NCI-H446 treated with DMSO at 0.1 percent for 48 hours (cell line): ENCODE results near the gene CYP4A11.
"Not testable (repeated sequence)": the region's sequence is repeated elsewhere in the genome, so short reads cannot be mapped to it uniquely, and the experiment has no call there.

Source experiments
- DNase-seq: peaks from one replicate; lab custom pipeline; 2025; lab: John Stamatoyannopoulos, UW

The CYP4A11 gene, protein sequence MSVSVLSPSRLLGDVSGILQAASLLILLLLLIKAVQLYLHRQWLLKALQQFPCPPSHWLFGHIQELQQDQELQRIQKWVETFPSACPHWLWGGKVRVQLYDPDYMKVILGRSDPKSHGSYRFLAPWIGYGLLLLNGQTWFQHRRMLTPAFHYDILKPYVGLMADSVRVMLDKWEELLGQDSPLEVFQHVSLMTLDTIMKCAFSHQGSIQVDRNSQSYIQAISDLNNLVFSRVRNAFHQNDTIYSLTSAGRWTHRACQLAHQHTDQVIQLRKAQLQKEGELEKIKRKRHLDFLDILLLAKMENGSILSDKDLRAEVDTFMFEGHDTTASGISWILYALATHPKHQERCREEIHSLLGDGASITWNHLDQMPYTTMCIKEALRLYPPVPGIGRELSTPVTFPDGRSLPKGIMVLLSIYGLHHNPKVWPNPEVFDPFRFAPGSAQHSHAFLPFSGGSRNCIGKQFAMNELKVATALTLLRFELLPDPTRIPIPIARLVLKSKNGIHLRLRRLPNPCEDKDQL

DNA sequence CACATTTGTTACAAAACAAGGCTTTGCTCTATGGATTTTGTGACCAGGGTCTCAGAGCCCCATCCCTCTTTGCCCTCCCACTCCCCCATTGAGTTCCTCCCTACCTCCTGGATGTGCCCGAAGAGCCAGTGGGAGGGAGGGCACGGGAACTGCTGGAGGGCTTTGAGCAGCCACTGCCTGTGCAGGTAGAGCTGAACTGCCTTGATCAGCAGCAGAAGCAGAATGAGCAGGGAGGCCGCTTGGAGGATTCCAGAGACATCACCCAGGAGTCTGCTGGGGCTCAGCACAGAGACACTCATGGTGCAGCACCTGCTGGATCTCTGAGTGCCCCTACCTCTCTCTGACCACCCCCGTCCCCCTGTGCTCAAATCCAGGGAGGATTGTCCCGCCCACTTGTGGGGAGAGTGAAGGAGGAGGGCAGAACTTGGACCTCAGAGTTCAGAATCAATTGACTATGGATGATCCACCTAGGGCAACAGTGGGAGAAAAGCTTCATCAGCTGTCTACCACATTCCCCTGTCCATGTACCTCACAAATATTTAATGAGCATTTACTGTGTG lies at the start of gene CYP4A11:
Gene CYP4A11 (minus strand): TSS at position 342 of the 560 bp plus-strand sequence. CDS start 43 bp downstream, at position 299.
- DNase-seq, result no peak

DNA sequence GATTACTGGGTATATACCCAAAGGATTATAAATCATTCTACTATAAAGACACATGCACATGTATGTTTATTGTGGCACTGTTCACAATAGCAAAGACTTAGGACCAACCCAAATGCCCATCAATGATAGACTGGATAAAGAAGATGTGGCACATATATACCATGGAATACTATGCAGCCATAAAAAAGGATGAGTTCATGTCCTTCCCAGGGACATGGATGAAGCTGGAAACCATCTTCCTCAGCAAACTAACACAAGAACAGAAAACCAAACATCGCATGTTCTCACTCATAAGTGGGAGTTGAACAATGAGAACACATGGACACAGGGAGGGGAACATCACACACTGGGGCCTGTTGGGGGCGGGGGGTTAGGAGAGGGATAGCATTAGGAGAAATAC lies 49.3 kb upstream of the CYP4A11 start:
- DNase-seq, result not testable (repeated sequence)

DNA sequence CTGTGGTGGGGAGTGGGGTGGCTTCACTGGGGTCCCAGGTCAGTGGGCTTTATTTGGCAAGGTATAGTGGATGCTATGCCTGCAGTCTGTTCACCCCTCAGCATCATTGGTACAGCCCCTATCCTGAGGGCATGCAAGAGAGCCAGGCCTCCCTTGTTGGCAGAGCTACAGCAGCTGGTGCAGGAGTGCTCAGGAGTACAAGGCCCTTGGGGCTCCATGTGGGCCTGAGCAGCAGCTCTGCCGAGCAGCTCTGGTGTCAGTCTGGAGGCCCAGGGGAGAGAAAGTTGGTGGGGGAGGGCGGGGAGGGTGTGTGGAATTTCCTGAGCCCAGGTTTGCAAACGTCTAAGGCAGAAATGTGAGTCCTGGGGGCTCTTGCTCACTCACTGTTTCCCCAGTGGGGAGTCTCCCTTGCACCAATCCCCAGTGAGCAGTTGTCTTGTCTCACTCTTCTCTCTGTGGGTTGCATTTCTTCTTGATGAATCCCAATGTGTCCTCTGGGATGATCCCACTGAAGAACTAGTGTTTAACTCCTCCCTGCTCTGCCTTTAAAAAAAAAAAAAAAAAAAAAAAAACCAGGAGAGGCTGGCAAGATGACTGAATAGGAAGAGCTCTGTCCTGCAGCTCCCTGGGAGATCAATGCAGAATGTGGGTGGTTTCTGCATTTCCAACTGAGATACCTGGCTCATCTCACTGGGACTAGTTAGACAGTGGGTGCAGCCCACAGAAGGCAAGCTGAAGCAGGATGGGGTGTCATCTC lies 42.7 kb upstream of the CYP4A11 start:
- DNase-seq, result no peak

DNA sequence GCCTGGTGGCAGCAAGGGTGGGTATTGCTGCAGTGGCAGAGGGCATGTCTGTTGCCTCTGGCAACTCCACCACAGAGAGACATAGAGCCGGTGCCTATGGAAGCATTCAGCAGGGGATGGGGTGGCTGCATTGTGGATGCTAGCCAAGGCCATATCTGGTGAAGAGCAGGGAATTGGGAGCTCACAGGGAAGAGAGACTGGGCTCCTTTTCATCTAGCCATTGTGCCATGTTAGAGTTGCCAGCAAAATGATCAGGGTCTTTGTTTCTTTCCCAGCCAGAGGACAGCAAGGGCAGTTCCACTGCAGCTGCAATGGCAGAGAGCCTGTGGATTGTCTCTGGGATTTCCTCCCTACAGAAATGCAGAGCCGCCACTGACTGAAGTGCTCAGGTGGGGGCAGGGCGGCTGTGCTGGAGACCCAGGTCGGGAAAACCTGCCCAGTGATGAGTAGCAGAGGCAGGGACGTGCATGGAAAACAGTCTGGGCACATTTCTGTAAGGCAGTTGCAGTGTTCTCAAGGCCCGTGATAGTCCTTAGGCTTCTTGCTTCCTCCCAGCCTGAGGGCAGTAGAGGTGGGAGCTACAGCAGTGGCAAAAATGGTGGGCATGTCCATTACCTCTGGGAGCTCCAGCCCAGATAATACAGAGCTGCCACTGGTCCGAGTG lies 42.0 kb upstream of the CYP4A11 start:
- no peak for DNase-seq

DNA sequence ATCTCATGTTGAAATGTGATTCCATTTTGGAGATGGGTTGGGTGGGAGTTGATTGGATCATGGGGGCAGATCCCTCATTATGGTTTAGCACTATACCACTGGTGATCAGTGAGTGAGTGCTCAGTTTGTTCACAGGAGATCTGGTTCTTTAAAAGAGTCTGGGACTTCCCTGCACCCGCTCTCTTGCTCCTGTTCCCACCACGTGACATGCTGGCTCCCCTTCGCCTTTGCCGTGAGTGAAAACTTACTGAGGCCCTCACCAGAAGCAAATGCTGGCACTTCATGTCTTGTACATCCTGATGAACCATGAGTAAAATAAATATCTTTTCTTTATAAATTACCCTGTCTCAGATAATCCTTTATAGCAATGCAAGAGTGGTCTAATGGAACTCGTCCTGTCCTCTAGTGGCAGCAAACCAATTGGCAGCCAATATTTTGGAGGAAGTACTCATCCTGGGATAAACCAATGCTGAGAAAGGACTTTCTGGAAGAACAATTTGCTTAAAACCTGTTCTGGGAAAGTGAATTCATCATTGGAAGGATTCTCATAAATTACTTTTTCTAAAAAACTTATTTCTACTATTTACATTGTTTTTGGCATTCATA lies 27.8 kb upstream of the CYP4A11 start:
- no peak for DNase-seq

DNA sequence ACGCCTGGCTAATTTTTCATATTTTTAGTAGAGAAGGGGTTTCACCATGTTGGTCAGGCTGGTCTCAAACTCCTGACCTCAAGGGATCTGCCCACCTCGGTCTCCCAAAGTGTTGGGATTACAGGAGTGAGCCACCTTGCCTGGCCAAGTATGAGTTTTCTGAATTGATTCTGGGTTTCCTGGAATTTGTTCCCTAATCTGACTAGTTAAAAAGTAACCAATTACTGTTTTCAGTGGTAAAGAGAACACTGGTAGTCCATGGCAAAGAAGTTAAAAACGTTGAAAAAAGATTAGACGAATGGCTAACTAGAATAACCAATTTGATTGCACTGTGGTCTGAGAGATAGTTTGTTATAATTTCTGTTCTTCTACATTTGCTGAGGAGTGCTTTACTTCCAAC lies 21.0 kb upstream of the CYP4A11 start:
- not testable (repeated sequence) for DNase-seq

DNA sequence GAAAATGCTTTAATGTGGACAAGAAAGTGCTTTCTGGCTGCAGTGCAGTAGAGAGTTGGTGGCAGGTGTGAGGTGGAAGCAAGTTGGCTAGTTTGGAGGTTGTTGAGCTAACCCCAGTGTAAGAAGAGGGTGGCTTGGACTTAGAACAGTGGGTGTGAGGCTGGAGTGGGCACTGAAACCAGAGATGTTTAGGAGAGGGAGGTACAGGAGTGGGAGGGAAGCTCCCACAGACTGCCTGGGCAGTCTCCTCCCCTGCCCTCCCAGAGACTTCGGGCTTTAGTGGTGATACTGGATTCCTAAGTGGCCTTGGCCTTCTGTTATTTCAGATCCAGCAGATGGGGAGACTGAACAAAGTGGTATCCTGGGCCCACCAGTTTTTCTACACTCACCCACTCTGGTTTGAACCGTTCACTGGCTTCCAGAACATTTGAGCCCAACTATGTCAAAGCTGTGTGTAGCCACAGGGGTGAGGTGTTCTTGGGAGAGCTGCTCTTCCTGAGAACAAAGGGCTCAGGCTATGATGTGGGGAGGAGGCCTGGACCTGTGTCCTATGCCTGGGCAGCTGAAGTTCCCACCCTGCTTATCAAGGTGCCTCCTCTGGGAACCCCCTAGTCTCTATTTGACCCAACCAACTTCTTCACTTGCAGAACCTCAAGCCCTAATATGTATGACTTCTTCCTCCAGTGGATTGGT lies 19.9 kb upstream of the CYP4A11 start:
- DNase-seq, result no peak

DNA sequence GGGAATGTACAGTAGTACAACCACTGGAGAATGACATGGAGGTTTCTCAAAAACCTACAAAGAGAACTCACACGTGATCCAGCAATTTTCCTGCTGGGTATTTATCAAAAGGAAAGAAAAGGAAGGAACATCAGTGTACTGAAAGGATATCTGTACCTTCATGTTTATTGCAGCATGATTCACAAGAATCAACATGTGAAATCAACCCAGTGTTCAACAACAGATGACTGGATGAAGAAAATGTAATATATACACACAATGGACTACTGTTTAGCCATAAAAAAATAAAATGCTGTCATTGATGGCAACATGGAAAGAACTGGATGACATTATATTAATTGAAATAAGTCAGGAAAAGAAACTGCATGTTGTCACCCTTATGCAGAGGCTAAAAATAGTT lies 19.0 kb upstream of the CYP4A11 start:
- no peak for DNase-seq

DNA sequence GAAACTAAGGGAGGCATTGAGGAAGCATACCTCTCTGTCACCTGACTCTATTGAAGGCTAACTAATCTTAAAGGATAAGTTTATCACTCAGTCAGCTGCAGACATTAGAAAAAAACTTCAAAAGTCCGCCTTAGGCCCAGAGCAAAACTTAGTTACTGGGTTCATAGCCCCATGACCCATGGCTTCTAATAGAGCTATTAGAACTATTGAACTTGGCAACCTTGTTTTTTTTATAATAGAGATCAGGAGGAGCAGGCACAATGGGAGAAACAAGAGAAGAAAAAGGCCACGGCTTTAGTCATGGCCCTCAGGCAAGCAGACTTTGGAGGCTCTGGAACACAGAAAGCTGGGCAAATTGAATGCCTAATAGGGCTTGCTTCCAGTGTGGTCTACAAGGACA lies 13.8 kb upstream of the CYP4A11 start:
- not testable (repeated sequence) for DNase-seq

DNA sequence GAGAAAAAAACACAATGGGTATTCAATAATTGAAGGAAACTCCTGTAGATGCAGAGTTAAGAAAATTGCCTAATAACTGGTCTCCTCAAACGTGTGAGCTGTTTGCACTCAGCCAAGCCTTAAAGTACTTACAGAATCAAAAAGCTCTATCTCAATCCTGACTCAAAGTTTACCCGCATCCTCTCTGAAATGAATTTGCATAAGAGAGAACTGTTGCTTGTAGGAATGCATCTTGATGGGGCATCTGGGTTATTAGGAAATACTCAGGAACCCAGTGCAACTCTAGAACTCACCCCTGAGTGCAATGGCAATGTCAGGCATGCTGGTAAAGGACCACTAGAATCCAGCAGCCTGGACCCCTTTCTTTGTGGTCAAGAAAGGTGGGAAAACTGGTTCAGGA lies 12.6 kb upstream of the CYP4A11 start:
- DNase-seq, result not testable (repeated sequence)

DNA sequence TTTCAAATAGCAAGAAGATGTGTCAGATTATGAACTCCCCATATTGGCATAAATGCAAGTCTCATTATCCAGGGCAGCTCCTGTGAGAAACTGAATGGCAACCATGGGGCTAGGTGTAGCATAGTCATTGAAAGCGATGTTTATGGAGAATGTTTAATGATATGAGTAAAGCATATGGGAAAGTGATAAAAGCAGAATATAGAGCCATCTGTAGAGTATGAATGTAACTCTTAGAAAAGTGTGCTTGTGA lies 8.1 kb upstream of the CYP4A11 start:
- not testable (repeated sequence) for DNase-seq

DNA sequence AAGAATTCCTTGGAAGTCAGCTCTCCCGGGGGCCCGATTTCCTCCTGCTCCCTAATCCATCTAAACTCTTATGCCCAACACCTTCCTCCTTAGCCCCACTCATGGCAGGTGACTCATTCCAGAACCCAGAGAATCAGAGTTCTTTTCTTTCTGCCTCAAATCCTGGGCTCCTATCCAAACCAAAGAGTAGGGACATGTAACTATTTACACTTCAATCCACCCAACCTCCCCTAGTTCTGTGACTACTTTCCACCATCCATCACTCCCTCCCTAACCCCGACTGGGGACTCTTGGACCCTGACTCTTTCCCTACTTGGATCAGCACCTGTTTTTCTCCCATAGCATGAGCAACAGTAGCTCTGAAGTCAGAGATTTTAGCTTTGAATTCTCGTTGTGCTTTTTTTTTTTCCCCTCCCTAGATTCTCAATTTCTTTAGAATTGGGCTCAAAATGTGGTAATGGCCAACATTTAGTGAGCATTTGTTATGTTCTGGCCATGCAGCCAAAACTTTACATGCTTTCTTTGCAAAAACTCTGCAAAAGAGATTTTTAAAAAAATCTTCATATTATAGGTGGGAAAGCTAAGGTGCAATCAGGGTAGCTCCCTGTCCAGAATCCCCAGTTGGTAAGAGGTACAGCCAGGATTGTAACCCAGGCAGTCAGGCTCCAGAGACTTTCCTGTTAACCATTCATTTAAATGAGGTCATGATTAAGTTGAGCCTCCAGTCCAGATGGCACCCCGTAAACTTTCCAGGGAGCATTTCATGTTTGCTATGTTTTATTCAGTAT lies 7.5 kb upstream of the CYP4A11 start:
- no peak for DNase-seq

DNA sequence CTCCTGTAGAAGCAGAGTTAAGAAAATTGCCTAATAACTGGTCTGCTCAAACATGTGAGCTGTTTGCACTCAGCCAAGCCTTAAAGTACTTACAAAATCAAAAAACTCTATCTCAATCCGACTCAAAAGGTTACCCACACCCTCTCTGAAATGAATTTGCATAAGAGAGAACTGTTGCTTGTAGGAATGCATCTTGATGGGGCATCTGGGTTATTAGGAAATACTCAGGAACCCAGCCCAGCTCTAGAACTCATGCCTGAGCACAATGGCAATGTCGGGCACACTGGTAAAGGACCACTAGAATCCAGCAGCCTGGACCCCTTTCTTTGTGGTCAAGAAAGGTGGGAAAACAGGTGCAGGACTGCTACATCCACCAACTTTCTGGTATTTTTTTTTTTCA lies 6.4 kb upstream of the CYP4A11 start:
- DNase-seq, result not testable (repeated sequence)

DNA sequence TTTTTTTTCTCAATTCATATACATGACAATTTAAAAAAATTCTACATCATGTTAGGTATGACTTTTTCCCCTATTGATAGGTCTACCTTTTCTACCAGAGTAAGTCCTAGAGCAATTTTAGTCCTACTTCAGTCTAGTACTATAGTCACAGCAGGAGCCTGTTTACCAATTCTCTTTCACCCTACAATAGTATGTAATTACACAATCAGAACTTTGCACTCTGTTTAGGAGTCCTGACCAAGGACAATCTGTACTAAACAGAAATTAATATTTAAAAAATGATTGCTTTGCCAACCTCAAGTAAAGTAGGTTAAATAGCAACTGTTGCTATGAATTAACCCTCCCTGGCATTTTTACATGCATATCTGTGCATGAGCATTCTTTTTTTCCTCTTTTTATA lies 810 bp upstream of the CYP4A11 start:
- no peak for DNase-seq

DNA sequence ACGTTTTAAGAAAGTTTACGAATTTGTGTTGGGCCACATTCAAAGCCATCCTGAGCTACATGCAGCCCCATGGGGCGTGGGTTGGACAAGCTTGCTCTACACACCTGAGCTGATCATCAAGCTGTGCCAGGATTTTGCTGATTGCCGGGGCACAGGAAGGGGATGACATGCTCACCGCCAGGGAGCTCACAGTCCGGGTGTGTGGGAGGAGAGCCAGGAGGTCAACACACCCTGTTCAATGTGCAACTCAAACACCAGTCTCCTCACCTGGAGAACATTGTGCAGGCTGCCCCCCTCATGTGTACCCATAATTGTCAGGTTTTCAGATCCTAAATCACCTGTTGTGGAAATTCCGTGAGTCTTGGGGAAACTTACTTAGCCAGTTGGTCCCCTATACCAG lies 969 bp downstream of the CYP4A11 start:
- no peak for DNase-seq

DNA sequence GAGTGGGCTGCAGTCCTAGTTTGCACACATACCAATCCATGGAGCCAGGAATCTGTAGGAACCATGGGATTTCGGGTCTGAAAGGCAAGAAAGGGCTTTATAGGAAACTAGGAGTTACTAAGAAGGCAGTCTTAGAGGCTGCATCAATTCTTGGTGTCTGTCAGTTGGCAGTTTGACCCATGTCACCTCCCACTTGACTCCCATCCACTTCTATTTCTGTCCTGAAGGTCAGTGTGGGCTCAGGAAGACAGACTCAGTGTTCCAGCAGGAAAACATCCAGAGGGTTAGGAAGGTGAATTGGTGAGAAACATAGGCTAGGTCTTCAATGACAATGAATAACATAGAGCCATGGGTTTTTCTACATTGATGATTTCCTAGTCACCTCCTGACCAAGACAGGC lies 4.0 kb downstream of the CYP4A11 start:
- DNase-seq, result no peak

DNA sequence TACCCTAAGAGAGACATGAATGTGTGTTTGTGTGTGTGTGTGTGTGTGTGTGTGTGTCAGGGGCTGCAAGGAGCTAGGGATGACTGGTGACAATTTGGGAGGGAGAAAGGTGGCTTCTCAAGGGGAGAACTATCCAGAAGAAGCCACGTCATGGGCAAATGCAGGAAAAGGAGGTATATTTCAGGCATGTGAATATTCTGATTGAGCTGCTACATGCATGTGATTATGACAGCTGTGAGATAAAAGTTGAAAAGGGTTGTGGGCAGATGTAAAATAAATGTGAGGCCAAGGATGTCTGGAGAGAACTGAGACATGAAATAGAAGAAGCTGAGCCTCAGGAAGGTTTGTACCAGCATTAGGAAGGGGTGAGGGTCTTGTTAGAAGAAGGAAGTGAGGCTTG lies 4.5 kb downstream of the CYP4A11 start:
- DNase-seq, result no peak

DNA sequence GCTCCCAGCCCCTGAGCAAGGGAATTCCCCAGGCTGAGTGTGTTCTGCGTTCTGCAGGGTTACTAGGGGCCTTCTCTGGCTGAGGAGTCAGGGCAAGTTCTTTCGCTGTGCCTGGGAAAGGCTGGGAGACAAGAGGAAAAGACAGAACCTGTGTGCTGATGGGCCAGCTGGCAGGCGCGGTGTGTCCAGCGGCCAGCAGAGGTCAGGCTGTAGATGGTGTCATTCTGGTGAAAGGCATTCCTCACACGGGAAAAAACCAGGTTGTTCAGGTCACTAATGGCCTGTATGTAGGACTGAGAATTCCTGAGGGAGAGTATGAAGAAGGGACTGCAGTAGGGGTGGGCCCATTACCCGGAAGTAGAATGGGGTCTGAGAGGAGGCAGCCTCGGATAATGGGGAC lies 6.4 kb downstream of the CYP4A11 start:
- not testable (repeated sequence) for DNase-seq

DNA sequence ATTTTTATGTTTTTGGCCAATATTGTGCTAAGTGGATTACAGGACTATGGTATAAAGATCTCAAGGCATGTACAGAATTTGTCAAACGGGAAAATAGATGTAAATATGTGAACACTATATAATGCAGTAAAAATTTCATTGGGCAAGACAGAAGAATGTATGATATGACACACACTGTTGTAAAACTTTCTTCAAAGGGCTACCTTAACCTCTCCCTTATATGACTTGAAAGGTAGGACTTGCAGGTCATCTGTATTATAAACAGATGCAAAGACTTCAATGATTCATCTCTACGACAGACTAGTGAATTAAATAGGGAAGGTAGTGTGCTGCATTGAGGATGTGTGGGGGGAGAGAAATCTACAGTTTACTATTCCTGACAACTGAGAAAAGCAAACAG lies 9.3 kb downstream of the CYP4A11 start:
- DNase-seq, result not testable (repeated sequence)

DNA sequence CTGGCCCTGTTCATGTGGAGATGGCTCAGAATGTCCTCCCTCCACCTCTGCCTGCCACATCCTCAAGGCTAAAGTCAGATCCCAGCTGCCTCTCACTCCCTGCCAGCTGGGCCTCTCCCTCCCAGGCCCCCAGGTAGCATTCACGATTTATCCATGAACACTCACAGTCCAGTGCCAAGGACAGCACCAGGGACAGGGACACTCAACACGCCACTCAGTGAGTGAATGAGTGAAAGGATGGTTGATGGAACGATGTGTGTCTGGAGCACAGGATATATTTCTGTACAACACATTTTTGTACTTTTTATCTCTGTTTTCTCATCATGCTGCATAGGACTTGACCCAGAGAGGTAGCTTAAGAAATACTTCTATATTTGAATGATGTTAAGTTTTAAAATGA lies 10.1 kb downstream of the CYP4A11 start:
- no peak for DNase-seq
